Measurements from ENCODE around the gene TMEM229B. TPM values are rescaled to one million over a fixed set of nuclear protein-coding genes. Genes with fewer than 3 reads are reported as not detected.

The TMEM229B gene
- total RNA-seq, 1 experiment from 2014 or later, result 1.6 TPM

DNA sequence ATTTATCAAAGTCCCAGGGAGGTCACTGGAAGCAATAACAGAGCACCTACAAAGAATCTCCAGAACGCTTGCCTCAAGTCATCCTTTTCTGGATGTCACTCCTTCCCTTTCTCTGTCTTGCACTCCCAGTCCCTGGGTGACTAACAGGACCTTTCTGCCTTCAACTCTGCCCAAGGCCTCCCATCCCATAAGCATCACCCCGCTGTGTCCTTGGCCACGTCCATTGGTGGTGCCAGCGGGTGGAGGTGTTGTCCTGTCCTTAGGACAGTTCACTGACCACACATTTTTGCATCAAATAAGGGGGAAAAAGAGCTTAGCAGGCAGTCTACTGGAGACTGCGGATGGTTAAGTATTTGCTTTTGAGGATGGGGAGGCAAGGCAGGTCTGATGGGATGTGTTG lies 52.9 kb downstream of the TMEM229B start:
- intact Hi-C loops (cut with micrococcal nuclease; ENCODE audit: unreplicated experiment), result no loop called here
- no TSS peak for BruUV-seq (replicated peaks)
- Histone ChIP-seq H2AFZ (no peak overlapping the region), H3K27me3 (ENCODE audit: insufficient read depth, low read depth) (no peaks in the 10 kb centered on the region), H3K27ac (no peak overlapping the region), H3K4me3 (no peak overlapping the region), H3K79me2 (ENCODE audit: low read depth) (no peaks in the 10 kb centered on the region), H3K4me2 (no peak overlapping the region), H4K20me1 (ENCODE audit: insufficient read depth) (no peaks in the 10 kb centered on the region), H3K9me3 (ENCODE audit: insufficient read depth, low read depth) (no peaks in the 10 kb centered on the region), H3F3A (ENCODE audit: insufficient read depth, low read depth) (peaks cover 4% of the 10 kb centered on the region), H3K4me1 (replicated peaks; ENCODE audit: insufficient read depth) (peaks cover 13% of the 10 kb centered on the region), H3K36me3 (ENCODE audit: low read depth) (no peaks in the 10 kb centered on the region), H3K9me2 (ENCODE audit: insufficient read depth) (no peaks in the 10 kb centered on the region)
- no peak for DNase-seq
- CTCF ChIA-PET, result interaction anchor here (1.2 kb wide), 1 partner anchor 78 kb away, joined by 3 read pairs; no protein-coding TSS in a partner anchor
- TF ChIP-seq, protein P1, sequence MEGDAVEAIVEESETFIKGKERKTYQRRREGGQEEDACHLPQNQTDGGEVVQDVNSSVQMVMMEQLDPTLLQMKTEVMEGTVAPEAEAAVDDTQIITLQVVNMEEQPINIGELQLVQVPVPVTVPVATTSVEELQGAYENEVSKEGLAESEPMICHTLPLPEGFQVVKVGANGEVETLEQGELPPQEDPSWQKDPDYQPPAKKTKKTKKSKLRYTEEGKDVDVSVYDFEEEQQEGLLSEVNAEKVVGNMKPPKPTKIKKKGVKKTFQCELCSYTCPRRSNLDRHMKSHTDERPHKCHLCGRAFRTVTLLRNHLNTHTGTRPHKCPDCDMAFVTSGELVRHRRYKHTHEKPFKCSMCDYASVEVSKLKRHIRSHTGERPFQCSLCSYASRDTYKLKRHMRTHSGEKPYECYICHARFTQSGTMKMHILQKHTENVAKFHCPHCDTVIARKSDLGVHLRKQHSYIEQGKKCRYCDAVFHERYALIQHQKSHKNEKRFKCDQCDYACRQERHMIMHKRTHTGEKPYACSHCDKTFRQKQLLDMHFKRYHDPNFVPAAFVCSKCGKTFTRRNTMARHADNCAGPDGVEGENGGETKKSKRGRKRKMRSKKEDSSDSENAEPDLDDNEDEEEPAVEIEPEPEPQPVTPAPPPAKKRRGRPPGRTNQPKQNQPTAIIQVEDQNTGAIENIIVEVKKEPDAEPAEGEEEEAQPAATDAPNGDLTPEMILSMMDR (conservative IDR thresholded peaks at IDR 0.05), result no peak
- POLR2A ChIA-PET (ENCODE audit: unreplicated experiment), result interaction anchor here (0.6 kb wide), 1 partner anchor 969 kb away, joined by 3 read pairs; no protein-coding TSS in a partner anchor

DNA sequence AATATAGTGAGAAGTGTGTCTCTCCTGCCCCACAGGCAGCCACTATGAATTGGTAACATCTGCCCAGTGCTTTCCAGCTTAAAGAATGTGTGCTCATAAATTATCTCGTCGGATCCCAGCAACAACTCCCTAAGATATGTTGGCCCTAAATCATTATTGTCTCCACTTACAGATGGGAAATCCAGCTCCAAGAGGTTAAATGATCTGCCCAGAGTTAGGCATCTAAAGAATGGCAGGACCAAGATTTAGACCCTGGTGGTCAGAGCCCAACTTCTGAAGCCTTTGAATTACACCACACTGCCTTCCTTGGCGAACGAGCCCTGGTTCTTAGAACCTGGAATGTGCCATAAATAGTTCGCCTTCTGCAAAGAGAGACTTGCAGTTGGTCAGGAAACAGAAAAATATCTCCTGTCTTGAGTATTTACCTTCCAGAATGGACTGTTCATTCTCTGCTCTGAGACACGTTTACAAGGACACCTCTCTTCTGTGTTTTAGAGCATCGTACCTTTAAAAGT lies 56.4 kb downstream of the TMEM229B start:
- Histone ChIP-seq H4K20me1 (ENCODE audit: insufficient read depth) (no peaks in the 10 kb centered on the region), H3F3A (ENCODE audit: insufficient read depth, low read depth) (peaks cover 4% of the 10 kb centered on the region; the same call in 1 of the 2 replicates), H2AFZ (no peak overlapping the region), H3K4me3 (no peak overlapping the region), H3K4me1 (replicated peaks; ENCODE audit: insufficient read depth) (peaks cover 29% of the 10 kb centered on the region), H3K9me3 (ENCODE audit: insufficient read depth, low read depth) (no peaks in the 10 kb centered on the region), H3K4me2 (no peak overlapping the region), H3K36me3 (ENCODE audit: low read depth) (no peaks in the 10 kb centered on the region), H3K27me3 (ENCODE audit: insufficient read depth, low read depth) (no peaks in the 10 kb centered on the region), H3K27ac (no peak overlapping the region), H3K79me2 (ENCODE audit: low read depth) (no peaks in the 10 kb centered on the region), H3K9me2 (ENCODE audit: insufficient read depth) (no peaks in the 10 kb centered on the region)
- TF ChIP-seq, protein P1 (conservative IDR thresholded peaks at IDR 0.05), result no peak
- TF ChIP-seq EZH2 (IDR thresholded peaks at IDR 0.05; ENCODE audit: low read depth), result no peak
- ChIA-PET CTCF (no interaction called here), POLR2A (ENCODE audit: unreplicated experiment) (no interaction called here)
- intact Hi-C loops (cut with micrococcal nuclease; ENCODE audit: unreplicated experiment), result no loop called here
- no TSS peak for BruUV-seq (replicated peaks)
- no peak for DNase-seq

DNA sequence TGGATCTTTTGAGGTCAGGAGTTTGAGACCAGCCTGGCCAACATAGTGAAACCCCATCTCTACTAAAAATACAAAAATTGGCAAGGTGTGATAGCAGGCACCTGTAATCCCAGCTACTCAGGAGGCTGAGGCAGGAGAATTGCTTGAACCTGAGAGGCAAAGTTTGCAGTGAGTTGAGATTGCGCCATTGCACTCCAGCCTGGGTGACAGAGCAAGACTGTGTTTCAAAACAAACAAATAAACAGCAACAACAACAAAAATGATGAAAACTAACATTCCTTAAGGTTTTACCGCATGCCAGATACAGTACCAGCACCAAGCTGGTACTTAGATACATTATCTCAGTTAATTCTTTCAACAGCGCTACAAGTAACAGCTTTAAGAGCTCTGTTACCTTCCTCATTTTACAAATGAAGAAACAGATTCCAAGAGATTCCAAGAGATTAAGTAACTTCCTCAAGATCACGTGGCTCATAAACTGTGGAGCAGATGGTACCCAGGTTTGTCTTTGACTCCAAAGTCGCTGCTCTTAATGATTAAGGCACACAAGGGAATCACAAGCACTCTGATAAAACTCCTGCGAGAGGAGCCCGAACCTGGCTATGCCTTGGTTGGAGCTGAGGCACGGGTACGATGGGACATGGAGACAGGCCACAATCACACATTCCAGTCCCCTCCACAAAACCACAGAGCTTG lies 58.9 kb downstream of the TMEM229B start:
- Histone ChIP-seq H3K4me1 (replicated peaks; ENCODE audit: insufficient read depth) (peaks cover 29% of the 10 kb centered on the region), H3K4me3 (no peak overlapping the region), H3K4me2 (no peak overlapping the region; the same call in 1 of the 2 replicates), H3K27ac (peak overlapping the region; percentile 80), H3K36me3 (ENCODE audit: low read depth) (no peaks in the 10 kb centered on the region), H3K9me2 (ENCODE audit: insufficient read depth) (no peaks in the 10 kb centered on the region), H2AFZ (no peak overlapping the region), H3K27me3 (ENCODE audit: insufficient read depth, low read depth) (no peaks in the 10 kb centered on the region), H3K79me2 (ENCODE audit: low read depth) (no peaks in the 10 kb centered on the region), H3K9me3 (ENCODE audit: insufficient read depth, low read depth) (no peaks in the 10 kb centered on the region), H3F3A (ENCODE audit: insufficient read depth, low read depth) (peaks cover 4% of the 10 kb centered on the region; the same call in 1 of the 2 replicates), H4K20me1 (ENCODE audit: insufficient read depth) (no peaks in the 10 kb centered on the region)
- no peak for TF ChIP-seq EZH2 (IDR thresholded peaks at IDR 0.05; ENCODE audit: low read depth)
- TF ChIP-seq, protein P1 (conservative IDR thresholded peaks at IDR 0.05), result no peak
- DNase-seq, result no peak
- ChIA-PET POLR2A (ENCODE audit: unreplicated experiment) (no interaction called here), CTCF (interaction anchor here (3.1 kb wide), 1 partner anchor 141 kb away, joined by 44 read pairs; no protein-coding TSS in a partner anchor)
- no TSS peak for BruUV-seq (replicated peaks)
- intact Hi-C loops (cut with micrococcal nuclease; ENCODE audit: unreplicated experiment), result no loop called here
